ENCODE results near the gene PEAR1. TPM values are rescaled to one million over a fixed set of nuclear protein-coding genes. Genes with fewer than 3 reads are reported as not detected.

PEAR1 gene
- polyA plus RNA-seq, 2 of the 4 experiments (the other 2 are of a cell fraction): 1.7 to 5.0 TPM

- 86% methylated on average over 22 of the region's 23 CpGs for WGBS (ENCODE audit: missing lambda C conversion rate)
- TF ChIP-seq RNF2 (IDR thresholded peaks at IDR 0.05; ENCODE audit: borderline replicate concordance, low read depth) (no peak), FOSL2 (IDR thresholded peaks at IDR 0.05) (no peak), FOSL2 (CRISPR knock-in tag; IDR thresholded peaks at IDR 0.05) (no peak), BHLHE40 (IDR thresholded peaks at IDR 0.05; ENCODE audit: low read depth, low read length) (no peak), JUNB (IDR thresholded peaks at IDR 0.05) (no peak), CBX8 (IDR thresholded peaks at IDR 0.05) (no peak), ATOH8 (CRISPR knock-in tag; IDR thresholded peaks at IDR 0.05; ENCODE audit: low read depth) (no peak), HOXB5 (CRISPR knock-in tag; IDR thresholded peaks at IDR 0.05) (no peak), ZC3H11A (IDR thresholded peaks at IDR 0.05) (no peak), SREBF2 (IDR thresholded peaks at IDR 0.05) (no peak), PHF8 (IDR thresholded peaks at IDR 0.05; ENCODE audit: borderline replicate concordance, low read depth) (no peak), EHF (CRISPR knock-in tag; IDR thresholded peaks at IDR 0.05) (no peak), CBX2 (IDR thresholded peaks at IDR 0.05; ENCODE audit: borderline replicate concordance, low read depth) (no peak), NPAS2 (CRISPR knock-in tag; IDR thresholded peaks at IDR 0.05; ENCODE audit: borderline replicate concordance) (no peak), CHD4 (IDR thresholded peaks at IDR 0.05; ENCODE audit: borderline replicate concordance) (no peak), ZNF302 (CRISPR knock-in tag; IDR thresholded peaks at IDR 0.05) (no peak)
- TF ChIP-seq, protein P1, sequence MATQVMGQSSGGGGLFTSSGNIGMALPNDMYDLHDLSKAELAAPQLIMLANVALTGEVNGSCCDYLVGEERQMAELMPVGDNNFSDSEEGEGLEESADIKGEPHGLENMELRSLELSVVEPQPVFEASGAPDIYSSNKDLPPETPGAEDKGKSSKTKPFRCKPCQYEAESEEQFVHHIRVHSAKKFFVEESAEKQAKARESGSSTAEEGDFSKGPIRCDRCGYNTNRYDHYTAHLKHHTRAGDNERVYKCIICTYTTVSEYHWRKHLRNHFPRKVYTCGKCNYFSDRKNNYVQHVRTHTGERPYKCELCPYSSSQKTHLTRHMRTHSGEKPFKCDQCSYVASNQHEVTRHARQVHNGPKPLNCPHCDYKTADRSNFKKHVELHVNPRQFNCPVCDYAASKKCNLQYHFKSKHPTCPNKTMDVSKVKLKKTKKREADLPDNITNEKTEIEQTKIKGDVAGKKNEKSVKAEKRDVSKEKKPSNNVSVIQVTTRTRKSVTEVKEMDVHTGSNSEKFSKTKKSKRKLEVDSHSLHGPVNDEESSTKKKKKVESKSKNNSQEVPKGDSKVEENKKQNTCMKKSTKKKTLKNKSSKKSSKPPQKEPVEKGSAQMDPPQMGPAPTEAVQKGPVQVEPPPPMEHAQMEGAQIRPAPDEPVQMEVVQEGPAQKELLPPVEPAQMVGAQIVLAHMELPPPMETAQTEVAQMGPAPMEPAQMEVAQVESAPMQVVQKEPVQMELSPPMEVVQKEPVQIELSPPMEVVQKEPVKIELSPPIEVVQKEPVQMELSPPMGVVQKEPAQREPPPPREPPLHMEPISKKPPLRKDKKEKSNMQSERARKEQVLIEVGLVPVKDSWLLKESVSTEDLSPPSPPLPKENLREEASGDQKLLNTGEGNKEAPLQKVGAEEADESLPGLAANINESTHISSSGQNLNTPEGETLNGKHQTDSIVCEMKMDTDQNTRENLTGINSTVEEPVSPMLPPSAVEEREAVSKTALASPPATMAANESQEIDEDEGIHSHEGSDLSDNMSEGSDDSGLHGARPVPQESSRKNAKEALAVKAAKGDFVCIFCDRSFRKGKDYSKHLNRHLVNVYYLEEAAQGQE (IDR thresholded peaks at IDR 0.05): no peak
- FAIRE-seq (no peak), ATAC-seq (no peak), DNase-seq (ENCODE audit: low read depth in 1 of 2, low spot score in 1 of 2) (no peak)
- H3K9me3 ChIP-seq: no peaks in the 10 kb centered on the region
- H3K27ac ChIP-seq: peak overlapping the region in 1 of 2 experiments; percentile 93; a peak in 2 of 6 replicates
- ChIA-PET POLR2A (no interaction called here), CTCF (interaction anchor here (0.6 to 8.6 kb wide), 5 partner anchors 20 to 390 kb away, joined by 3 to 84 read pairs (median 7); partner anchors contain the start of genes INSRR, LRRC71 and NTRK1)
- H3K4me1 ChIP-seq: peaks cover 41% of the 10 kb centered on the region
- no peak overlapping the region for H3K4me2 ChIP-seq
- H3K4me3 ChIP-seq: no peak overlapping the region
Measured at GRCh38 chr1:156901966-156902915, 8.7 kb downstream of the PEAR1 start.

DNA sequence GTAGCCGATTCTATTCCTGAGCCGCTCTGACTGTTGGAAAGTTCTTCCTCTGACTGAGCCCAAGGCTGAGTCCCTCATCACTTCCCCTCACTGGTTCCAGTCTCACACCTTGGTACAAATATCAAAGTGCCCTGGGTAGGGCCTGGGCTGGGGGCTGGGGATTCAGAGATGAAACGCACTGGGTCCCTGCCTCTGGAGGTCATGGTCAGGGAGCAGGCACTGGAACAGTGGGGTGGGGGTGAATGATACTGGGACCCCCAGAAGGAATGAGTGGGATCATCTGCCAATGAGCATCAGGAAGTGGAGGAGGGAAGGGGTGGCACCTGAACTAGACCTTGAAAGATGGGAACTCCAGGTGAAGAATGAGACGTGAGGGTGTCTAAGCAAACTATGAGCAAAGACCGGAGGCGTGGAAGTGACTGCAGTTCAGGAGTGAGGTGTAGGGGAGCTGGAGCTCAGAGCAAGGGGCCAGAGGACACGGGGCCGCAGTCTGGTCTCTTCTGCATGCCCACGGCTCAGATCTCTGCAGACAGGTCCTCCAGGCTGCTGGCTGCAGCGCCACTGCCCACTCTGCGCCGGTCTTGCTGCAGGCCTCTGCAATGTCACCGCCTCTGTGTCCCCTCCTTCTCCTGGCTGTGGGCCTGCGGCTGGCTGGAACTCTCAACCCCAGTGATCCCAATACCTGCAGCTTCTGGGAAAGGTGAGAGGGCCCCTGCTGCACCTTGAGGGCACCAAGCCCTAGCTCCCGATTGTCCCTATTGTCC, 10.0 kb downstream of the PEAR1 start:
- WGBS (ENCODE audit: missing lambda C conversion rate): 83% methylated on average over 15 of the region's 15 CpGs
- H3K4me2 ChIP-seq: no peak overlapping the region
- peaks cover 35% of the 10 kb centered on the region for H3K4me1 ChIP-seq
- ChIA-PET CTCF (interaction anchor here (2.1 to 8.6 kb wide), 2 partner anchors 19 to 65 kb away, joined by 7 to 84 read pairs; partner anchors contain the start of gene LRRC71), POLR2A (no interaction called here)
- H3K4me3 ChIP-seq: no peak overlapping the region
- H3K27ac ChIP-seq: 0 out of 6 replicates have a peak overlapping the region, but pooled peaks of 1 of the 2 experiments have one; percentile 17
- DNase-seq (ENCODE audit: low read depth in 1 of 2, low spot score in 1 of 2): no peak
- no peak for ATAC-seq
- no peaks in the 10 kb centered on the region for H3K9me3 ChIP-seq
- no peak for FAIRE-seq
- TF ChIP-seq, protein P1 (IDR thresholded peaks at IDR 0.05): no peak
- TF ChIP-seq FOSB (CRISPR knock-in tag; IDR thresholded peaks at IDR 0.05): no peak
- TF ChIP-seq HOXB13 (CRISPR knock-in tag; IDR thresholded peaks at IDR 0.05; ENCODE audit: low read depth): no peak
- no peak for TF ChIP-seq EHF (CRISPR knock-in tag; IDR thresholded peaks at IDR 0.05)
- TF ChIP-seq FOSL2 (IDR thresholded peaks at IDR 0.05): no peak
- no peak for TF ChIP-seq FOSL2 (CRISPR knock-in tag; IDR thresholded peaks at IDR 0.05)
- TF ChIP-seq MYC (IDR thresholded peaks at IDR 0.05; ENCODE audit: borderline replicate concordance, low read length): no peak
- no peak for TF ChIP-seq RAD21 (conservative IDR thresholded peaks at IDR 0.05 in 1 of 2, IDR thresholded peaks at IDR 0.05 in 1 of 2)
- TF ChIP-seq, protein P2, sequence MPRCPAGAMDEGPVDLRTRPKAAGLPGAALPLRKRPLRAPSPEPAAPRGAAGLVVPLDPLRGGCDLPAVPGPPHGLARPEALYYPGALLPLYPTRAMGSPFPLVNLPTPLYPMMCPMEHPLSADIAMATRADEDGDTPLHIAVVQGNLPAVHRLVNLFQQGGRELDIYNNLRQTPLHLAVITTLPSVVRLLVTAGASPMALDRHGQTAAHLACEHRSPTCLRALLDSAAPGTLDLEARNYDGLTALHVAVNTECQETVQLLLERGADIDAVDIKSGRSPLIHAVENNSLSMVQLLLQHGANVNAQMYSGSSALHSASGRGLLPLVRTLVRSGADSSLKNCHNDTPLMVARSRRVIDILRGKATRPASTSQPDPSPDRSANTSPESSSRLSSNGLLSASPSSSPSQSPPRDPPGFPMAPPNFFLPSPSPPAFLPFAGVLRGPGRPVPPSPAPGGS (IDR thresholded peaks at IDR 0.05): no peak
- no peak for TF ChIP-seq RNF2 (IDR thresholded peaks at IDR 0.05; ENCODE audit: borderline replicate concordance, low read depth)
- TF ChIP-seq NPAS2 (CRISPR knock-in tag; IDR thresholded peaks at IDR 0.05; ENCODE audit: borderline replicate concordance): no peak

Data from A549 (cell line).